ENCODE data around the gene FIGN.

The FIGN gene

DNA sequence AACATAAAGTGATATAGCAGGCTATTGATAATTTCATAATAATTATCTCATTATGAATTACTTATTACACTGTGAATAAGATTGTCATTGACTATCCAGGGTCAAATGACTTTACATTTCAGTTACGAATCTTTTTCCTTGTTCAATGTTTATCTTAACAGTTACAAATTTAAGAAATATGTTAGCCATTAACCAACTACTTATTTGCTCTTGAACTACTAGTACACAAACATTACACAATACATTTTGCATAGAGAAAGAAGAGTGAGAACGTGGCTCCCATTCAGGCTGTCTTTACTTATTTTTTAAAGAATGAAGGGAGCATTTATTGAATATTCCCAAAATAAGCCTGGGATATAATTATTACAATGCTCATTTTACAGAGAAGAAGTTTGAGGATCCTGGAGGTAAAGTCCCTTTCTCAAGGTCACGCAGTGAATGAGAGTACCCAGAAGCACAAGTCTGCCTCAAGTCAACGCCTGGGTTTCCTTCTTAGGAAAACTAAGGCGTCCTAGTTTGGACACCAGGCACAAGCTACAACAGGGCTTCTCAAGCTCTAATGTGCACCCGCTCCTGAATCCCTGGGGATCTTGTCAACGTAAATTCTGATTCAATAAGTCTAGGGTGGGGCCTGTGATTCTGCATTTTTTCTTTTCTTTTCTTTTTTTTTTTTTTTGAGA is 164.2 kb downstream of the FIGN start:
- no peak for TF ChIP-seq SIN3A (IDR thresholded peaks at IDR 0.05; ENCODE audit: borderline replicate concordance, insufficient read depth, low read length)
- TF ChIP-seq REST (IDR thresholded peaks at IDR 0.05; ENCODE audit: insufficient read depth in 1 of 2, low read depth in 2 of 2, low read length in 2 of 2), result no peak
- no peak for TF ChIP-seq TAF1 (IDR thresholded peaks at IDR 0.05; ENCODE audit: borderline replicate concordance, insufficient read depth, low read length)
- no peak for TF ChIP-seq POLR2AphosphoS5 (IDR thresholded peaks at IDR 0.05; ENCODE audit: low read depth, low read length)
- TF ChIP-seq FOXP2 (optimal IDR thresholded peaks at IDR 0.05; ENCODE audit: borderline replicate concordance, extremely low read depth, extremely low read length, insufficient read depth), result no peak

DNA sequence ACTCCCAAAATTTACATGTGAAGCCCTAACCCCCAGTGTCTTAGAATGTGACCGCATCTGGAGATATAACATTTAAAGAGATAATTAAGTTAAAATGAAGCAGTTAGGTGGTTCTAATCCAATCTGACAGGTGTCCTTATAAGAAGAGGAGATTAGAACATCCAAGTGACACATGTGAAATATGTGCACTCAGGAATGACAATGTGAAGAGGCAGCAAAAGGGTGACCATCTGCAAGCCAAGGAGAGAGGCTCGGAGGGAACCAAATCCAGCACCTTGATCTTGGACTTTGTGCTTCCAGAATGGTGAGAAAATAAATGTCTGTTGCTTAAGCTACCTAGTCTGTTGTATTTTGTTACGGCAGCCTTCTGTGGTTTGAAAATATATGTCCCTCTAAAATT is 165.4 kb downstream of the FIGN start:
- TF ChIP-seq POLR2AphosphoS5 (IDR thresholded peaks at IDR 0.05; ENCODE audit: low read depth, low read length) (no peak), TAF1 (IDR thresholded peaks at IDR 0.05; ENCODE audit: borderline replicate concordance, insufficient read depth, low read length) (no peak), SIN3A (IDR thresholded peaks at IDR 0.05; ENCODE audit: borderline replicate concordance, insufficient read depth, low read length) (no peak), FOXP2 (optimal IDR thresholded peaks at IDR 0.05; ENCODE audit: borderline replicate concordance, extremely low read depth, extremely low read length, insufficient read depth) (no peak), REST (IDR thresholded peaks at IDR 0.05; ENCODE audit: insufficient read depth in 1 of 2, low read depth in 2 of 2, low read length in 2 of 2) (no peak)

DNA sequence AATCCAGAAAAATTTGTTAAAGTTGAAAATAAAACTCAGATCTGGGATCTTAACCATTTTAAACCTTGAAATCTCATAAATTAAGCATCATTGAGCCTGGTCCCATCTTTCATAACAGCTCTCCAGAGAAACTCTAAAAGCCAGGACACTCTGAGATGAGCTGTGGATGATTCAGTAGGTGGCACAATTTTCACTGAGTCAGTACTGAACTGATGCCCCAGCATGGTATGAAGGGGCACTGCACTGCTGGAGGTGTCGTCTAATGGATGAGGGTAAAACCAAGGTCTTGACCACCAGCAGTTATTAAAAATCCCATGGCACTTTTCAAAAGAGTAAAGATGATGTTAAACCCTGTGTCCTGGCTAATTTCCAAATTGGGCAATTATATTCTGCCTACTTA is 170.6 kb downstream of the FIGN start:
- TF ChIP-seq TAF1 (IDR thresholded peaks at IDR 0.05; ENCODE audit: borderline replicate concordance, insufficient read depth, low read length) (no peak), FOXP2 (optimal IDR thresholded peaks at IDR 0.05; ENCODE audit: borderline replicate concordance, extremely low read depth, extremely low read length, insufficient read depth) (no peak), REST (IDR thresholded peaks at IDR 0.05; ENCODE audit: insufficient read depth in 1 of 2, low read depth in 2 of 2, low read length in 2 of 2) (no peak), SIN3A (IDR thresholded peaks at IDR 0.05; ENCODE audit: borderline replicate concordance, insufficient read depth, low read length) (no peak), POLR2AphosphoS5 (IDR thresholded peaks at IDR 0.05; ENCODE audit: low read depth, low read length) (no peak)

DNA sequence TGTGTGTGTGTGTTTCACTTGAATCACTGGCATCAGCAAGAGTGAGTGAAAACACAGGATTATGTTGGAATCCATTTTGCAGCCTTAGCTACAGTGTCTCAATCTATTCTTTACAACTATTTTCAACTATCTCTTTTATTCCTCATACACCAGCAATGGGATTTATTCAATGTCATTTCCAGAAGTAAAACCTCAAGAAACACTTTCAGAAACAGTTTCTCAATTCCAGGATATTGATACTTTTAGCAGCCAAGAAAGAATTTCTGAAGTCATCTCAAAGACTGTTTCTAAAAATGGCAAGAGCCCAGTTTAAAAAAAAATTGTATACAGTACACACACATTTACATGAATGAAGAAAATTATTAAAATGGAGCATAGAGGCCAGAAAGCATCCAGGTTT is 171.6 kb downstream of the FIGN start:
- TF ChIP-seq TAF1 (IDR thresholded peaks at IDR 0.05; ENCODE audit: borderline replicate concordance, insufficient read depth, low read length) (no peak), REST (IDR thresholded peaks at IDR 0.05; ENCODE audit: insufficient read depth in 1 of 2, low read depth in 2 of 2, low read length in 2 of 2) (no peak), POLR2AphosphoS5 (IDR thresholded peaks at IDR 0.05; ENCODE audit: low read depth, low read length) (no peak), FOXP2 (optimal IDR thresholded peaks at IDR 0.05; ENCODE audit: borderline replicate concordance, extremely low read depth, extremely low read length, insufficient read depth) (no peak), SIN3A (IDR thresholded peaks at IDR 0.05; ENCODE audit: borderline replicate concordance, insufficient read depth, low read length) (no peak)

Measured in PFSK-1 (cell line).